HG02840 (cell line): ENCODE measurements around the gene BCAS4.
"Not testable (repeated sequence)": the region's sequence is repeated elsewhere in the genome, so short reads cannot be mapped to it uniquely, and the experiment has no call there.

Experiments
- ATAC-seq: cut with Tn5 transposase; IDR thresholded peaks from one replicate; pipeline ENCODE4 v1.9.1; 2021; ENCODE audit warnings: mild to moderate bottlenecking, moderate library complexity, moderate number of reproducible peaks; ENCODE audit not compliant: unreplicated experiment, low FRiP score

BCAS4 gene

GRCh38 chr20:50794846-50795634 lies at the start of gene BCAS4:
TSS of gene BCAS4 (plus strand) at chr20:50795061. CDS start at chr20:50795084, 23 bp downstream.
- ATAC-seq, result peak; percentile 54

GRCh38 chr20:50745634-50746137 lies 49.2 kb upstream of the BCAS4 start:
- ATAC-seq, result no peak

- ATAC-seq, result no peak
Measured at GRCh38 chr20:50746138-50746940, 48.5 kb upstream of the BCAS4 start.

- ATAC-seq, result no peak
Measured at GRCh38 chr20:50747275-50747674, 47.6 kb upstream of the BCAS4 start.

GRCh38 chr20:50750145-50750671 lies 44.7 kb upstream of the BCAS4 start:
- no peak for ATAC-seq

GRCh38 chr20:50753152-50753551 lies 41.7 kb upstream of the BCAS4 start:
- no peak for ATAC-seq

- ATAC-seq, result no peak
Measured at GRCh38 chr20:50754420-50754819, 40.4 kb upstream of the BCAS4 start.

GRCh38 chr20:50756447-50756846 lies 38.4 kb upstream of the BCAS4 start:
- ATAC-seq, result no peak

- no peak for ATAC-seq
Measured at GRCh38 chr20:50758469-50758868, 36.4 kb upstream of the BCAS4 start.

- ATAC-seq, result no peak
Measured at GRCh38 chr20:50758992-50759391, 35.9 kb upstream of the BCAS4 start.

- ATAC-seq, result no peak
Measured at GRCh38 chr20:50759678-50760077, 35.2 kb upstream of the BCAS4 start.

- ATAC-seq, result no peak
Measured at GRCh38 chr20:50762045-50762422, 32.8 kb upstream of the BCAS4 start.

- ATAC-seq, result no peak
Measured at GRCh38 chr20:50762435-50763220, 32.2 kb upstream of the BCAS4 start.

- ATAC-seq, result not testable (repeated sequence)
Measured at GRCh38 chr20:50763550-50764458, 31.1 kb upstream of the BCAS4 start.

GRCh38 chr20:50765251-50765650 lies 29.6 kb upstream of the BCAS4 start:
- ATAC-seq, result not testable (repeated sequence)

- no peak for ATAC-seq
Measured at GRCh38 chr20:50765674-50766073, 29.2 kb upstream of the BCAS4 start.

- ATAC-seq, result not testable (repeated sequence)
Measured at GRCh38 chr20:50766955-50767809, 27.7 kb upstream of the BCAS4 start.

GRCh38 chr20:50768991-50769390 lies 25.9 kb upstream of the BCAS4 start:
- not testable (repeated sequence) for ATAC-seq
